Liver (tissue), 3 donors: ENCODE results near the gene IQSEC1.

Experiments used
- JUND ChIP-seq, 2 donors: IDR thresholded peaks; 2 replicates each; pipeline ENCODE4 v1.6.1; 2016; ENCODE audit warnings: antibody characterized with exemption in 2 of 2
- RAD21 ChIP-seq, 2 donors: IDR thresholded peaks; 2 replicates each; pipeline ENCODE4 v1.6.1; 2016; ENCODE audit warnings: antibody characterized with exemption in 2 of 2, mild to moderate bottlenecking in 2 of 2
- RXRA ChIP-seq, 2 donors: IDR thresholded peaks; 2 replicates each; pipeline ENCODE4 v1.6.1; 2017 to 2018; ENCODE audit warnings: antibody characterized with exemption in 2 of 2, mild to moderate bottlenecking in 1 of 2
- SP1 ChIP-seq: IDR thresholded peaks from 2 replicates; pipeline ENCODE4 v1.6.1; 2018; ENCODE audit warnings: antibody characterized with exemption, mild to moderate bottlenecking
- TAF1 ChIP-seq: conservative IDR thresholded peaks from 2 replicates; pipeline ENCODE4 v1.6.1; 2016; ENCODE audit warnings: antibody characterized with exemption, mild to moderate bottlenecking
- YY1 ChIP-seq: IDR thresholded peaks from 2 replicates; pipeline ENCODE4 v1.6.1; 2016; ENCODE audit warnings: antibody characterized with exemption, mild to moderate bottlenecking
- TF ChIP-seq, protein P1 (sequence below): fragments of 150-350 bp; IDR thresholded peaks from 2 replicates; pipeline ENCODE4 v1.5.1; 2017; ENCODE audit warnings: improper control_type of control experiment, low read depth, low read length; ENCODE audit not compliant: missing input control
- TF ChIP-seq, protein P2 (sequence below): IDR thresholded peaks from 2 replicates; pipeline ENCODE4 v1.6.1; 2016; ENCODE audit warnings: antibody characterized with exemption, mild to moderate bottlenecking
- TF ChIP-seq, protein P3 (sequence below): IDR thresholded peaks from 2 replicates; pipeline ENCODE4 v1.6.1; 2016; ENCODE audit warnings: antibody characterized with exemption
- donor health status: healthy.
- donor health status: healthy.

- TF ChIP-seq, protein P1, sequence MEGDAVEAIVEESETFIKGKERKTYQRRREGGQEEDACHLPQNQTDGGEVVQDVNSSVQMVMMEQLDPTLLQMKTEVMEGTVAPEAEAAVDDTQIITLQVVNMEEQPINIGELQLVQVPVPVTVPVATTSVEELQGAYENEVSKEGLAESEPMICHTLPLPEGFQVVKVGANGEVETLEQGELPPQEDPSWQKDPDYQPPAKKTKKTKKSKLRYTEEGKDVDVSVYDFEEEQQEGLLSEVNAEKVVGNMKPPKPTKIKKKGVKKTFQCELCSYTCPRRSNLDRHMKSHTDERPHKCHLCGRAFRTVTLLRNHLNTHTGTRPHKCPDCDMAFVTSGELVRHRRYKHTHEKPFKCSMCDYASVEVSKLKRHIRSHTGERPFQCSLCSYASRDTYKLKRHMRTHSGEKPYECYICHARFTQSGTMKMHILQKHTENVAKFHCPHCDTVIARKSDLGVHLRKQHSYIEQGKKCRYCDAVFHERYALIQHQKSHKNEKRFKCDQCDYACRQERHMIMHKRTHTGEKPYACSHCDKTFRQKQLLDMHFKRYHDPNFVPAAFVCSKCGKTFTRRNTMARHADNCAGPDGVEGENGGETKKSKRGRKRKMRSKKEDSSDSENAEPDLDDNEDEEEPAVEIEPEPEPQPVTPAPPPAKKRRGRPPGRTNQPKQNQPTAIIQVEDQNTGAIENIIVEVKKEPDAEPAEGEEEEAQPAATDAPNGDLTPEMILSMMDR, result no peak
- TF ChIP-seq YY1 (no peak), RAD21 (IDR thresholded peaks at IDR 0.05) (no peak), JUND (IDR thresholded peaks at IDR 0.05) (no peak), TAF1 (no peak), SP1 (no peak), RXRA (IDR thresholded peaks at IDR 0.05) (no peak)
- TF ChIP-seq, protein P2, sequence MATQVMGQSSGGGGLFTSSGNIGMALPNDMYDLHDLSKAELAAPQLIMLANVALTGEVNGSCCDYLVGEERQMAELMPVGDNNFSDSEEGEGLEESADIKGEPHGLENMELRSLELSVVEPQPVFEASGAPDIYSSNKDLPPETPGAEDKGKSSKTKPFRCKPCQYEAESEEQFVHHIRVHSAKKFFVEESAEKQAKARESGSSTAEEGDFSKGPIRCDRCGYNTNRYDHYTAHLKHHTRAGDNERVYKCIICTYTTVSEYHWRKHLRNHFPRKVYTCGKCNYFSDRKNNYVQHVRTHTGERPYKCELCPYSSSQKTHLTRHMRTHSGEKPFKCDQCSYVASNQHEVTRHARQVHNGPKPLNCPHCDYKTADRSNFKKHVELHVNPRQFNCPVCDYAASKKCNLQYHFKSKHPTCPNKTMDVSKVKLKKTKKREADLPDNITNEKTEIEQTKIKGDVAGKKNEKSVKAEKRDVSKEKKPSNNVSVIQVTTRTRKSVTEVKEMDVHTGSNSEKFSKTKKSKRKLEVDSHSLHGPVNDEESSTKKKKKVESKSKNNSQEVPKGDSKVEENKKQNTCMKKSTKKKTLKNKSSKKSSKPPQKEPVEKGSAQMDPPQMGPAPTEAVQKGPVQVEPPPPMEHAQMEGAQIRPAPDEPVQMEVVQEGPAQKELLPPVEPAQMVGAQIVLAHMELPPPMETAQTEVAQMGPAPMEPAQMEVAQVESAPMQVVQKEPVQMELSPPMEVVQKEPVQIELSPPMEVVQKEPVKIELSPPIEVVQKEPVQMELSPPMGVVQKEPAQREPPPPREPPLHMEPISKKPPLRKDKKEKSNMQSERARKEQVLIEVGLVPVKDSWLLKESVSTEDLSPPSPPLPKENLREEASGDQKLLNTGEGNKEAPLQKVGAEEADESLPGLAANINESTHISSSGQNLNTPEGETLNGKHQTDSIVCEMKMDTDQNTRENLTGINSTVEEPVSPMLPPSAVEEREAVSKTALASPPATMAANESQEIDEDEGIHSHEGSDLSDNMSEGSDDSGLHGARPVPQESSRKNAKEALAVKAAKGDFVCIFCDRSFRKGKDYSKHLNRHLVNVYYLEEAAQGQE, result no peak
- TF ChIP-seq, protein P3, sequence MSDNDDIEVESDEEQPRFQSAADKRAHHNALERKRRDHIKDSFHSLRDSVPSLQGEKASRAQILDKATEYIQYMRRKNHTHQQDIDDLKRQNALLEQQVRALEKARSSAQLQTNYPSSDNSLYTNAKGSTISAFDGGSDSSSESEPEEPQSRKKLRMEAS, result no peak
Observed at GRCh38 chr3:12902181-12902999, 170.8 kb downstream of the IQSEC1 start.
